Activated CD8-positive, alpha-beta memory T cell treated with anti-CD3 and anti-CD28 coated beads, Interleukin-2, amount 50 U/mL, for 4 hours (primary cell): Measurements from ENCODE around the gene AKAP13.
"Not testable (repeated sequence)": the region's sequence is repeated elsewhere in the genome, so short reads cannot be mapped to it uniquely, and the experiment has no call there.

Experiments used
- DNase-seq: peaks from one replicate; pipeline ENCODE4 v3.0.0-alpha.2; 2020

The AKAP13 gene

DNA sequence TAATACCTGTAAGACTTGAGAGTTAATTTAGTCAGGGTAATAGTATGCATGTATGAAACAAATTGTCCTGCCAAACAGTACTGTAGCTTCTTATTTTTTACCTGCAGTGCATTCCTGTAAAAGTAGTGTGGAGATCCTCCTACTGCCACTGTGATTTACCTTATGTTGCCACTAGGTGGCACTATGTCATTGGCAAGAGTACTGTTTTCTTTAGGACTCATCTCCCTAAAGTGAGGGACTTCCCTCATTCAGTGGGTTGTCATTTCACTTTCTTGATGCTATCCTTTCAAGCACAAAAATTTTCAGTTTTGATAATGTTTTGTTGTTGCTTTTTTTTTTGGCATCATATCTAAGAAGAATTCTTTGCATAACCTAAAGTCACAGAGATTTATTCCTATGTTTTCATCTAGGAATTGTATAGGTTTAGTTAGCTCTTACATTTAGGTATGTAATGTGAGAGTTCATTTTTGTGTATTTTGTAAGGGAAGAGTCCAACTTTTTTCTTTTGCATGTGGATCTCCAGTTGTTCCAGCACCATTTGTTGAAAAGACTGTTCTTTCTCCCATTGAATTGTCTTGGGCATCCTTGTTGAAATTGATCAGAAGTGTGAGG, 105.7 kb downstream of the AKAP13 start:
- DNase-seq: peak; percentile 54

DNA sequence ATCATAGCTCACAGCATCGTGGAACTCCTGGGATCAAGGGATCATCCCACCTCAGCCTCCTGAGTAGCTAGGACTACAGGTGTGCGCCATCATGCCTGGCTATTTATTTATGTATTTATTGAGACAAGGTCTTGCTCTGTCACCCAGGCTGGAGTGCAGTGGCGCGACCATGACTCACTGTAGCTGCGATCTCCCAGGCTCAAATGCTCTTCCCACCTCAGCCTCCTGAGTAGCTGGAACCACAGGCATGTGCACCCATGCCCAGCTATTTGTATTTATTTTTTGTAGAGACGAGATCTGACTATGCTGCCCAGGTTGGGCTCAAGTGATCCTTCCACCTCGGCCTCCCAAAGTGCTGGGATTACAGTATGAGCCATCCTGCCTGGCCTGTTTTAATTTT, 107.4 kb downstream of the AKAP13 start:
- DNase-seq: not testable (repeated sequence)

DNA sequence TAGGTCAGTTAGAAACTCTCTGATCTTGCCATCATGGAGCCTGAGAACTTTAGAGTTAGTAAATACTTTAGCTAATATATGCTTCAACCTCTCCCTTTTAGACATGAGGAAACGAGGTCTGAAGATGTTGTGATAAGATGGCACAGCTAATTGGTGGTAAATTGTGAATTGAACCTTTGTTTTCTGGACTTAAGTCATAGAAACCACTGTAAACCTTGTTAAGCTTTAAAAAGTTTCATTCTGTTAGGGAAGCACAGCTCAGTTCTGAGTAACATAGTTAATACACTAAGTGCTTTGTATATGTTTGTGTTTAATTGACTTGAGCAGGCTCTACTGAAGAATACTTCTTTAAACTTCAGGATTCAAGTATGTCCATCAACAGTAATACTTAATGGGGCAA, 108.6 kb downstream of the AKAP13 start:
- DNase-seq: no peak

DNA sequence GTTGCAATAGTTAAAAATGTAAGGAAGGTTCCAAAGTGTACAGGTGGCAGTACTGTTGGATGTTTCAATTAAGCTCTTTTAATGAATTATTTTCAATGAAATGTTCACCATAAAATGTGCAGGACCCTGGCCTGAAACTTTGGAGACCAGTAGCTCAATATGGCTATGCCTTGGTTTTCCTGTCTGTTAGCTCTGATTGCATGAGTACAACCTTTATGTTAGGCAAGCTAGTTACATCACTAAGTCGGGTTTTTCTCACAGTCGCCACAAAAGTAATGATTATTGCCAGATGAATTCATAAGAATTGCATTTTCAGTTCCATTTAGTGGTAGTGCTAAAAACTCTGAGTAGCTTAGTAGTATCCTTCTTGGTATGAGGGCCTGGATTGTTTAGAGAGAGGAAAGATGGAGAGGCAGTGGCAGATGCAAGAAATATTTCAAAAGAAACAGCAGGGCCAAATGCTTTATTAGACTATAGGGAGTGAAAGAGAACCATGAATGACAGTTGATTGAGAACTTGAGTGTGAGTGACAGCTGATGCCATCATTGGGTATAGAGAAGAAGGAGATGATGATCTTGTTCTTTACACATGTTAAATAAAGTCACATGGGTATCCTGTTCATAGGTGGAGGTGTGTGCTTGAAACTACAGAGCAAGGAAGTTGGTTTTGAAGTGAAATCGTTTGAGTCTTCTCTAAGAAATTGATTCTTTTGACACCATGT, 109.5 kb downstream of the AKAP13 start:
- DNase-seq: no peak

DNA sequence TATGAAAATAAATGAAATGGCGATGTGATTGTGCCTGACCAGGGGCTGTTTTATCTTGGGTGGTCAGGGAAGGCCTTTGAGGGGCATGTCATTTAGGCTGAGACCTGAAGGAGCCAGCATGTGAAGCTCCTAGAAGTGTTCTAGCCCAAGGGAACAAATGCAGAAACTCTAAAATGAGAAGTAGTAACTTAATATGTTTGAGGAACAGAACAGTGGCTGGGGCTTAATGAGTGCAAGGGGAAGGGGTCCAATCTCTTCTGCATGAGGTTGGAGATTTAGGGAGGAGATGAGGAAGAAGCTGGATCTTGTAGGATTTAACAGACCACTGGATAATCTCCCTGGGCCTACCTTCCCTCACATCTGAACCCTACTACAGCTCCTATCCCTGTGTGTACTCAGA, 110.5 kb downstream of the AKAP13 start:
- no peak for DNase-seq

DNA sequence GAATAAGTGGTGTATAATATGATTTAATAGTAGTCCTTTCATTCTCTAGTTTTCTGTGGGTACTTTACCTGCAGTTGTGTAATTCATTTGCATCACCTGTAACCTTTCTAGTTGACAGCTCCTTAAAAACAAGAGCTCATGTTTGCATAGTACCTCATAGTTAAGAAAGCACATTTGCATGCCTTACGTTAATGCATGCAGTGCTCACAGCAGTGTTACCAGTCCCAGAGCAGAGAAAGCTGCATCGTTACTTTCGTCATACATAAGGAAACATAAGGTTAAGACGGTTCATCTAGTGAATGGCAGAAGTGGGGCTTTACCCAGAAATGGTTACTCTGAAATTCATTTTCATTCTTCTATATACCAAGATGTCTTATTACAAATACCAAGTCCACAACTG, 111.3 kb downstream of the AKAP13 start:
- DNase-seq: no peak

DNA sequence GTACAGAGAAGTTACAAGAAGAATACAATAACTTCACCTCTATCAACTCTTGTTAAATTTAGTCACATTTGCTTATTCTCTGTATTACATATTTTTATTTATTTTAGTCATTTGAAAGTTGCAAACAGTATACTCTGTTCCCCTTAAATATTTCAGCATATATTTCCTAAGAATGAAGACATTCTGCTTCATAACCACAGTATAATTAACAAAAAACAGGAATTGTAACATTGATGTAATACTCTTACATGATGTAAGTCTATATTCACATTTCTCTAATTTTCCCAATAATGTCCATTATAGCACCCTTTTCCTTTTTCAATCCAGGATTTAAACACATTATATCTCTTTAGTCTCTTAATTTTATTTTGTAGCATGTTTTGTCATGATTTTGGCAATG, 112.0 kb downstream of the AKAP13 start:
- DNase-seq: no peak

DNA sequence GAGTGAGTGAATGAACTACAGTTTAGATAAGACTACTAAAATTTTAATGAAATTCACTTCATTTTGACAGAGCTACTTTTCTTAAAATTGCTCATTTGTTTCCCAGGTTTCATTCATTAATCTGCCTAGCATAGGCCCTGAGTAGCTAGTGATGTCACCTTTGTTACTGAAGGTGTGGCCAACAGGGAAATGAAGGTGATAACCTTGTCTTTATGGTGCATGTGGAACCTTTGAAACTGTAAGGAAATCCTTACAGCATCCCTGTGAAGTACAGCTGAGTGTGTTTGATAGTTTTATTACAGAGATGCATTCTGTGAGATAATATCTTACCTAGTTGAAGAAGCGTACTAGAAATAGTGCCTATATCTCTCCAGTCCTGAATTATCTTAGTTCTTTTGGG, 112.9 kb downstream of the AKAP13 start:
- no peak for DNase-seq

DNA sequence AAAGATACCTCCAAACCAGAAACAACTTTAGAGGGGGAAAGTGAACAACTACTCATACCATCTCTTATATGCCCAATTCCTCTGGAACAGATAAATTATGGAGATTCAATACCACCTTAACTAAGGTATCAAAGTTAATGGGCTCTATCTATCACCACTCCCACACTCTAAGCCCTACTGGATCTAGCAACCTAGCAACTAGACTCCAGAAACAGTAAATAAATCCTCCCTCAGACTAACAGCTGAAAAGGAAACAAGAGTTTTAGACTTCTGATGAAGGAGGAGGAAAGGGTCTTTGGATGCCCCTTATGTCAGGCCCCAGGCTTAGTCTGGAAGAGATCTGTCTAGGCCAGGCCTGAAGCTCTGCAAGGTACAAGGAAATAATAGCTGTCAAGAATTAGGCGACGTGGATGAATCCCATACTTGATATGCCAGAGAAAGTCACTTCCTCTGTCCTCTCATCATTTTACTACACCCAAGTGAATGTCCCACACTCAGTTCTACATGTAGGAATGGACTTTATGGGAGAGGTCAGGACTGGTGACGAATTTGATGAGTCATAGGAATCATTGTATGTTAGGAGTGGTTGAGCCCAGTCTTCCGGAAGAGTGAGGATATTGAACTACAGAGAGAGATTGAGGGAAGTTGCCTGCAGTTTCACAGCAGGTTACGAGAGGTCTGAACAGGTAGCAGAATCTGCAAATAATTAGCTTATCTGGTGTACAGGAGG, 113.8 kb downstream of the AKAP13 start:
- DNase-seq: no peak

DNA sequence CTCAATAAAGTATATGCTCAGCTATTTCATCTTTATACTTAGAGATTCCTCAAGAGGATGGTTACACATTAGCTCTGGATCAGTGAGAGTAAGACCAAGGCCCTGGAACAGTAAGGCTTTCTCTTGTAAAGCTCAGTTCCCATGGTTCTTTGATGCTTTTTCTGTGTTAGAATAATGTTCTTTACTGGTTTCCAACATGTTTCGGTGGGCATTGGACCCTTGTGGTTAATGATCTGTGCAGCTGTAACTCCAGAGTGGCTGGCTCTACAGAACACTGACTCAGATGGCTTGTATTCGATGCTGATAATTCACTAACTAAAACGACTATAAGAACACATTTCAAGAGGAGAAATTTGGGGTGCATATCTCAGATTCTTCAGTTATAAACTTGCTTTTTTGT, 114.7 kb downstream of the AKAP13 start:
- no peak for DNase-seq

DNA sequence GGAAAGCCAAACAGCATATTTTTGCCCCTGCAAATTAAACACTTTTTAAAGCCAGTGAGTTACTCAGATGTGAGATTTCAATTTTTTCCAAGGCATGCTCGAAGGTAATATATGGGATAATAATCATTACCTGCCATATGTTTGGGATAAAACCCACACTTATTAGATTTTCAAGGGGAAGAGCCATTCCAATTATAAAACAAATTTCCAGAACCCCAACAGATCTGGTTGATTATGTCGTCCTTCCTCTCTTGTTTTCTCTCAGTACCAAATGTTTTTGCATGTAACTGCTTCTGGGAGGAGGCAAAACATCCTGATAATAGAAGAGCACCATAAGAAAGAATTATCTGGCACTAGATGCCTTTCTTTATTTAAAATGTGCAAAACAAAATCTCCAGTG, 115.1 kb downstream of the AKAP13 start:
- DNase-seq: no peak

DNA sequence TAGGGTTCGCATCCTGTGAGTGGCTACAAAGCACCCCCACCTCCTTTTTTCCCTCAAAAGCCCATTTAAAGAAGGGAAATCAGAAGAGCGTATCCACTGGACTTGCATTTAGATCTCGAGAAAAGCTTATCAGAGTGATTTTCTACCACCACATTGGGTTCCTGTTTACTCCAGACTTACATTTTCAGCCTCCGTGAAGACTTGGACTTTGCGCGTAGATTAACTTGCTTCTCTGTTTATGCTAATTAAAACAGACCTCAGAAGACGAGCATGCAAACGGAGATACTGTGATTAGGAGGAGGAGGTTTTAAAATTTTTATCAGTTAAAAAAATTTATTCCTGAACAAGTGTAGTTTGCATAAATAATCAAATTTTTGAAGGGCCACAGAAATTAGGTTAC, 115.7 kb downstream of the AKAP13 start:
- DNase-seq: no peak

DNA sequence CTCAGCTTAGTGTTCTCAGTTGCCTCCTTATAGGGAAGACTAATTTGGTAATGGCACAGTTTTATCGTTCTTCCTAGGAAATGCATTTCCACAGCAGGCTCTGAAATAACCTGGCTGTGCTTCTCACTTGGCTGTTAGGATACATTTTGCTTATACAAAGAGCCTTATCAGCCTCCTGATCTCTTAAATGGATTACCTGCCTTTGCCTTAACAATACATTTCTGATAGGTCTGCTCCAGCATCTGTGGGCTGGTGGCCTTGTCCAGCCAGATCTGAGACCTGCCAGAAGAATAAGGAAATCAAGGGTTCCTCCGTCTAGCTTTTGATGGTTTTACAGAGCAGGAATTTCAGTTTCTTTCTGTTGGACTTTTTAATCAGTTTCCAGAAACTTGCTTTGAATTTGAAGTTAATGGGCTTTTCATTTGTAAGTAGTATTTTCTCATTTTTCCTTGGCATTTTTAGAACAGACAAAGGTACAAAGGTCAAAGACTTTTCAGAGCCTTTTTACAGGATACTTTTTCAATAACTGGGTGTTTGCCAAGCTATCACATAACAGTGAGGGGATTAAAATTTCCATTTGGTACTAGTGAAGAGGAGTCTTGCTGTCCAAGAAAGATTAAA, 116.3 kb downstream of the AKAP13 start:
- DNase-seq: no peak

DNA sequence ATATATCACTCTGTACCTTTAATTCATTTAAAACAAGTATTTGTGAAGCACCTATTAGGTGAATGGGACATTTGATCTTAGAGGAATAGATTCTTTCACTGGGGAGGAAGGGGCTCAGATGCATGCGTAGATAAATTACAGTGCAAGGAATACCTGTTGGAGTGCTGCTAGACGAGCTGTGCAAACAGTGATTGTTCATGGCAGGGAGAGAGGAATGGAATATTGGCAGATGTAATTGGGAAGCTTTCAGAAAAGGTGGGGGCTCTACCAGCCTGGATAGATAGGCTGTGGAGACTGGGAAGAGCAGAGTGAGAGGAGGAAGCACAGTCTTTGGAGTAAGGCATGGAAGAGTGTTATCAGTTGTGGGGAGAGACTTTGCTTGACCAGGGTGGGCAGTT, 116.8 kb downstream of the AKAP13 start:
- no peak for DNase-seq

DNA sequence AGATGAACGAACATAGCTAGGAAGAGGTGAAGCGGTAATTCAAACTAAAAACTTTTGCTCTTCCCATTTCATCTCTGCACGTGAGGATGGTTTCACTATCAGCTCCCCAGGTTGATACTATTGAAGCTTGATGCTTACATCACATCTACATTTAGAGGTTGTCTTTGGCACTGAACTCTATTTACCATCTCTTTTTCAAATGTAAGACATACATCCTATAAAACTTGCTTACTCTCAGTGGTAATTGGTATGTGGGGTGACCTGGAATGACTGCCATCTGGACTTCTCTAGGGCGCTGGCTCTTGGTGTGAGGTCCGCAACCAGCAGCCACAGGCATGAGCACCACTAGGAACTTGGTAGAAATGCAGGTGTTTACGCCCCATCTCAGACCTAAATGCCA, 118.1 kb downstream of the AKAP13 start:
- DNase-seq: no peak

DNA sequence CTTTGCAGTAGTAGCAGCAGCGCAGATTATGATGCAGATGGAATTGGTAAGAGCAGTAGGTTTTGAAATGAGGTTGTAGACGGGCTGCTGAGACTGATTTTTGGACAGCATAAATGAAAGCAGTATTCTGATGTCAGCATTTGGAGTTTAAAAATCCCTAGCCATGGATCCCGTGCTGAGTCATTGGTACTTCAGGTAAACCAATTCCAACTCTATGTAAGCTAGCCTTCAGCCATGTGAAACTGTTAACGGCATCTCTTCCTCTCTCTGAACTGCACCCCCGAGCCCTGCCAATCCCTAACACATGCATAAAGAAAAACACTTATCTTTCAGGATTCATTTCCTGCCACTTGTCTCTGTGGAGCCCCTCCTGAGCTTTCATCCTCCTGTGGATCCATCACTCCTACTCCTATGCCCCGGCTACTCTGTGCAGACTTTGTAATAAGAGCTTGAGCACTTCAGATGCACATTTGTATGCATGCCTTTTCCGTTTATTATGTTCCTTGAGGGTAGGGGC, 119.0 kb downstream of the AKAP13 start:
- no peak for DNase-seq

DNA sequence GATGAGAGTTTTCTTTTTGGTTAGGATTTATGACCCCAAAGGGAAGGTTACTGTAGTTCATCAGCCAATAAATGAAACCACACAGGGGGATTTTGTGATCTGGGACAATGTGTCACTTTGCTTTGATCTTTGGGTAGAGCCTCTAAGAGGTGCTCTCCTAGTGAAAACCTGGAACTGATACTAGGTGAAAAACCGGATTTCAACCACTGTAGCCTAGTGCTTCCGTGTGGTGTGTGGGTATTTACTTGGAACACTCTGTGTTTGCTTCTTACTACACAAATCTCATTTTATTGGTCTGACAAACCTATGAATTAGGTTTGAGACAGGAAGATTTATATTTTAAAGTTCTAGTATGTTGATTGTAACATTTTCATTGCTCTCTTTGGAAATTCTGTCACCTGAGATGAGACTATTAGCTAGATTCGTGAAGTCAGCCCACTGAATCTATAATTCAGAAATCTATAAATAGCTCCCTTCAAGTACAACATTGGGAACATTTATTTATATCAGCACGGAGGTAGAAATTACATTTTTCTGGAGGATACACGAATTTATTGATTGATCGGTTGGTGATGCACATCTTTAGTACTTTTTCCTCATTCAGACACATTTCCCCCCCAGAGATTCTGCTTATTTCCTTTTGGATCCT, 119.8 kb downstream of the AKAP13 start:
- DNase-seq: no peak

DNA sequence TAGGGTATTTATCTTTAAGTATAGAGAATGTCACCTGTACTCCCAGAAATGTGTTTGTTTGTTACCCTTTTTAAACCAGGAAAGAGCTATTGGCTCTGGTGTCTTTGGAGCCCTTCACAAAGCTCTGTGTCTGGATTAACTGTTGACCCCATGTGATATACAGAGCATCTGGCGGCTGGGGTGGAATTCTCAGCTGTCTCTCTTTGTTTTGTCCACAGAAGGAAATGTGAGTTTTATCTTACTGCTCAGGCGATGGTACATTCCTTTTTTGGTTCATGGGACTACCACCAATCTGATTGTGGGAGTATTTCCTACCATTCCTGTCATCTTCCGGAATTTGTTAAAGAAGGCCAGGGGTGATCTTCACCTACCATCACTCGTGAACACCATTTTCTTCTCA, 120.3 kb downstream of the AKAP13 start:
- DNase-seq: no peak

DNA sequence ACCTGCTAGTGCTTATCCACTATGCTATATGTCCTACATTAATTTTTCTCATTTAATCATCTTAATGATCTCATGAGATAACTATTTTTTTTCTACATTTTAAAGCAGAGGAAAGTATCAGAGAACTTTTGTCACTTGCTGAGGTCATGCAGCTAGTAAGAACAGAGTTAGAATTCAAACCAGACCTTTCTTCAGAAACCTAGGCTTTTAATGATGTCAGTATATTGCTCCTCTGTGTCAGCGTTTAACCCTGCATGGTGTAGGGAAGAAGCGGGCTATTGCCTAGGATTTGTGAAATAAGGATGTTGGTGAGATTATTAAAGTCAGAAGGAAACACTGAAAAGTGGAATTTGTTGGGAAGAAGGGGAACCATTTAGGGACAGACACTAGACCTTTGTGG, 121.2 kb downstream of the AKAP13 start:
- DNase-seq: no peak

DNA sequence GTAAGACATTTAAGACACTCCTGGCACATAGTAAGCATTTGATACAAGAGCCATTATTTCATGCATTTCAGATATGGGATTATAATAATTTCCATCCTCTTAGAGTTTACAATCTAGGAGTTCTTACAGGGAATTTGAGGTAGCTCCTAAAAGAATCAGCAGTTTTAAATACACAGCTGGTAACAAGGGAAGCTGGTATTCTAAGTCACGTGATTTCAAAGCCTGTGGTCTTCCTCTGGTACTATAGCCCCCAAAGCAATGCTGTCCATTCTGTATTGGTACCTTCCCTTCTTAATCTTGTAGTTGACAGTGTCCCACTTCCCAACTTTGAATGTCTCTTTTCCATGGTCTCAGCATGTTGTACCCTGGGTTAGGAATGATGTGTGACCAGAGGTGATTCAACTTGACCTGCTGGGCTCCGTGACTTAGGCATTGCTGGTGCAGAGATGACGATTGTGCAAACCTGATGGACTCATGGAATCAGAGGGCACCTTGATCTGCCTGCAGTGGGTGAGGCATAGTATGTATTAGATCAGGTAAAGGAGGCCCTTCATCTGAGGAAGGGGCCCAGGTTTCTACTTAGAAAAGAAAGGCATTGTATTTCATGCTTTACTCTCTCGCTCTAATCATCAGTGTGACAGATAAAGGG, 122.9 kb downstream of the AKAP13 start:
- no peak for DNase-seq

DNA sequence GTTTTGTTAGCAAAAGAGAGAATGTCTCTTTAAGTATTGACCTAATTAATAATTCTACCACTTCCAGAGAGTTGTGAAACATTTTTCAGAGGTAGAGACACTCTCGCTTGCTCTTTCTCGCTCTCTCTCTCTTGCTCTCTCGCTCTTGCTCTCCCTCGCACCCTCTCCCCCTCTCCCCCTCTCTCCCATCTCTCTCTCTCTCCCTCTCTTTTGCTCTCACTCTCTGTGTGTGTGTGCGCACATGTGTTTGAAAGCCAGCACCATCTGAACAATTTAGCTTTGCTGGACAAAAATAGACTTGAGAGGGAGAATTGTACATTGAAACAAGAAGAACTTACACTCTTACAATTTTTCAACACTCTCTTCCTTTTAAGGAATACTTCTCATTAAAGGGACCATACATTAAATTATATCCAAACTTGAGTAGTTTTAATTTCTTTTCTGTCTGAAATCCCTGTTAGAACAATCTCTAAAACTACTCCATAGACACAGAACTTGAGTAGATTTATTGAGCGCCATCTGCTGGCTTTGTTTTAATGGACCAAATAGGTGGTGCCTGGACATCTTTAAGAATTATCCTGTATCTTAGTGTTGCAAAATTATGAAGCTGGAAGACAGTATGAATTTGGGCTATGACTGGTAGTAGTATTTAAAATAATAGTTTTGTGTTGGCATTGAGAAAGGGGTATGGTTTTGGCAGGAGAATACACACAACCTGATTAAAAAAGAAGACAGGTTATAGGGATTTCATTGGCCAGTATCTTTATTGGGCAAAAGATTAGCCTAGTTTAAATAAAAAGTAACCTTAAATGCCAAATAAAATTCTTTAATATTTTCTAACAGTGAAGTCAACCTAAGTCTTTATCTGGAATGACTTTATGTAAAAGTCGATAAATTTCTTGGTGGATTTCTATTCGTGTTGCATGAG, 124.6 kb downstream of the AKAP13 start:
- peak; percentile 36 for DNase-seq
